H9 (cell line): ENCODE results near the gene KCNN3. TPM values are rescaled to one million over a fixed set of nuclear protein-coding genes. Genes with fewer than 3 reads are reported as not detected.

Experiments used
- DNase-seq: peaks from one replicate; pipeline ENCODE4 v3.0.0-alpha.2; 2017
- H2AFZ ChIP-seq: one replicate; pipeline ENCODE4 v1.6.1; 2013; ENCODE audit warnings: mild to moderate bottlenecking, low read length, control low read depth, moderate library complexity
- H2AK5ac ChIP-seq: 2 replicates; pipeline ENCODE4 v1.6.1; 2013; ENCODE audit warnings: low read length, control low read depth, mixed read lengths; ENCODE audit not compliant: insufficient read length
- H2BK120ac ChIP-seq: one replicate; pipeline ENCODE4 v1.6.1; 2013; ENCODE audit warnings: low read depth, mild to moderate bottlenecking, low read length, control low read depth, inconsistent platforms; ENCODE audit not compliant: poor library complexity, severe bottlenecking
- H2BK12ac ChIP-seq: 2 replicates; pipeline ENCODE4 v1.6.1; 2013; ENCODE audit warnings: low read length, control low read depth, mixed read lengths, low read depth; ENCODE audit not compliant: insufficient read length
- H2BK15ac ChIP-seq: 2 replicates; pipeline ENCODE4 v1.6.1; 2013; ENCODE audit warnings: low read depth, low read length, control low read depth
- H2BK20ac ChIP-seq: one replicate; pipeline ENCODE4 v1.6.1; 2013; ENCODE audit warnings: low read depth, mild to moderate bottlenecking, low read length, control low read depth, inconsistent platforms; ENCODE audit not compliant: poor library complexity, severe bottlenecking
- H2BK5ac ChIP-seq: 2 replicates; pipeline ENCODE4 v1.6.1; 2013; ENCODE audit warnings: low read length, control low read depth, mixed read lengths; ENCODE audit not compliant: insufficient read length
- H3K14ac ChIP-seq: 2 replicates; pipeline ENCODE4 v1.6.1; 2013; ENCODE audit warnings: low read length, control low read depth; ENCODE audit not compliant: insufficient read depth
- H3K18ac ChIP-seq: 2 replicates; pipeline ENCODE4 v1.6.1; 2013; ENCODE audit warnings: low read depth, mild to moderate bottlenecking, mixed read lengths, low read length, control low read depth; ENCODE audit not compliant: insufficient read length
- H3K23ac ChIP-seq: 2 replicates; pipeline ENCODE4 v1.6.1; 2013; ENCODE audit warnings: low read length, control low read depth, mixed read lengths, low read depth; ENCODE audit not compliant: insufficient read length
- H3K23me2 ChIP-seq: 2 replicates; pipeline ENCODE4 v1.6.1; 2013; ENCODE audit warnings: low read depth, mild to moderate bottlenecking, mixed read lengths, low read length, control low read depth; ENCODE audit not compliant: insufficient read length, poor library complexity, severe bottlenecking
- H3K27ac ChIP-seq: 2 replicates; pipeline ENCODE4 v1.5.1; 2013; ENCODE audit warnings: low read length, control low read depth, mixed read lengths, low read depth; ENCODE audit not compliant: insufficient read length
- H3K27me3 ChIP-seq: 2 replicates; pipeline ENCODE4 v1.6.1; 2013; ENCODE audit warnings: low read length, control low read depth, inconsistent platforms; ENCODE audit not compliant: insufficient read depth
- H3K4ac ChIP-seq: 2 replicates; pipeline ENCODE4 v1.6.1; 2013; ENCODE audit warnings: low read depth, mild to moderate bottlenecking, control low read depth, inconsistent platforms, low read length, moderate library complexity
- H3K4me1 ChIP-seq: 2 replicates; pipeline ENCODE4 v1.6.1; 2013; ENCODE audit warnings: low read length, control low read depth, inconsistent platforms; ENCODE audit not compliant: insufficient read depth
- H3K4me2 ChIP-seq: 2 replicates; pipeline ENCODE4 v1.6.1; 2013; ENCODE audit warnings: low read length, control low read depth, mixed read lengths; ENCODE audit not compliant: insufficient read length, insufficient read depth
- H3K56ac ChIP-seq: 2 replicates; pipeline ENCODE4 v1.6.1; 2013; ENCODE audit warnings: low read depth, mild to moderate bottlenecking, mixed read lengths, low read length, control low read depth; ENCODE audit not compliant: insufficient read length
- H3K79me1 ChIP-seq: 2 replicates; pipeline ENCODE4 v1.6.1; 2013; ENCODE audit warnings: low read depth, mild to moderate bottlenecking, moderate library complexity, low read length, control low read depth, inconsistent platforms; ENCODE audit not compliant: insufficient read depth, poor library complexity, severe bottlenecking
- H3K79me2 ChIP-seq: 2 replicates; pipeline ENCODE4 v1.6.1; 2013; ENCODE audit warnings: low read length, control low read depth, inconsistent platforms; ENCODE audit not compliant: insufficient read depth
- H3K9ac ChIP-seq: 2 replicates; pipeline ENCODE4 v1.6.1; 2013; ENCODE audit warnings: low read length, control low read depth, mixed read lengths; ENCODE audit not compliant: insufficient read length; ENCODE audit errors: extremely low read depth
- H3K9me3 ChIP-seq: one replicate; pipeline ENCODE4 v1.6.1; 2013; ENCODE audit warnings: low read depth, low read length, inconsistent platforms; ENCODE audit not compliant: control insufficient read depth
- H3T11ph ChIP-seq: one replicate; pipeline ENCODE4 v1.6.1; 2013; ENCODE audit warnings: mild to moderate bottlenecking, low read length, control low read depth, inconsistent platforms
- H4K20me1 ChIP-seq: one replicate; pipeline ENCODE4 v1.6.1; 2013; ENCODE audit not compliant: control insufficient read depth, insufficient read length, insufficient read depth
- H4K5ac ChIP-seq: 2 replicates; pipeline ENCODE4 v1.6.1; 2013; ENCODE audit warnings: low read depth, mild to moderate bottlenecking, mixed read lengths, low read length, control low read depth; ENCODE audit not compliant: insufficient read length
- H4K8ac ChIP-seq: replicated peaks from 2 replicates; pipeline ENCODE4 v1.6.1; 2013; ENCODE audit warnings: low read length, control low read depth, mixed read lengths, low read depth; ENCODE audit not compliant: insufficient read length
- H4K91ac ChIP-seq: 2 replicates; pipeline ENCODE4 v1.6.1; 2013; ENCODE audit warnings: low read depth, mild to moderate bottlenecking, moderate library complexity, mixed read lengths, low read length, control low read depth; ENCODE audit not compliant: insufficient read length
- H3K27ac Mint-ChIP-seq, 3 experiments: 2 replicates in 2 of 3; 3 replicates in 1 of 3; pipeline ENCODE4 v1.8.0; 2020 to 2021; ENCODE audit warnings: mixed read lengths in 3 of 3, mild to moderate bottlenecking in 1 of 3, moderate library complexity in 1 of 3
- H3K27me3 Mint-ChIP-seq: 2 replicates; pipeline ENCODE4 v1.8.0; 2021; ENCODE audit warnings: low read depth, mild to moderate bottlenecking, moderate library complexity, mixed read lengths
- H3K36me3 Mint-ChIP-seq, 3 experiments: 2 replicates in 2 of 3; 3 replicates in 1 of 3; pipeline ENCODE4 v1.8.0; 2020 to 2021; ENCODE audit warnings: low read depth in 3 of 3, mixed read lengths in 3 of 3; ENCODE audit not compliant: insufficient read depth in 1 of 3
- H3K4me1 Mint-ChIP-seq, 2 experiments: 2 replicates each; pipeline ENCODE4 v1.8.0; 2020; ENCODE audit warnings: mixed read lengths in 2 of 2
- H3K4me3 Mint-ChIP-seq, 2 experiments: 2 replicates in 1 of 2; 3 replicates in 1 of 2; pipeline ENCODE4 v1.8.0; 2020 to 2021; ENCODE audit warnings: mild to moderate bottlenecking in 2 of 2, mixed read lengths in 2 of 2, moderate library complexity in 1 of 2
- H3K9me3 Mint-ChIP-seq, 2 experiments: 2 replicates in 1 of 2; 3 replicates in 1 of 2; pipeline ENCODE4 v1.8.0; 2020; ENCODE audit warnings: mild to moderate bottlenecking in 2 of 2, mixed read lengths in 2 of 2, moderate library complexity in 1 of 2
- WGBS: extraction: QIAGEN DNeasy Blood & Tissue Kit; methylation state at CpG from one replicate; pipeline ENCODE4 v1.1.7; 2013; ENCODE audit warnings: missing lambda C conversion rate, low lambda C conversion rate, mixed read lengths; ENCODE audit not compliant: insufficient read length; ENCODE audit errors: extremely low coverage; 5-methylcytosine and 5-hydroxymethylcytosine counted together
- total RNA-seq: library from RNA; stranded (reverse); gene quantifications from 2 replicates; pipeline ENCODE4 v1.2.1, GENCODE V29; 2021
- TF ChIP-seq, protein P1 (sequence below): fragments of 200-600 bp; sonication (generic); conservative IDR thresholded peaks from 3 replicates; pipeline ENCODE4 v1.8.0; 2021; ENCODE audit warnings: antibody characterized with exemption, mild to moderate bottlenecking

Gene KCNN3
- total RNA-seq, 1 experiment from 2014 or later, result 0.83 TPM

DNA sequence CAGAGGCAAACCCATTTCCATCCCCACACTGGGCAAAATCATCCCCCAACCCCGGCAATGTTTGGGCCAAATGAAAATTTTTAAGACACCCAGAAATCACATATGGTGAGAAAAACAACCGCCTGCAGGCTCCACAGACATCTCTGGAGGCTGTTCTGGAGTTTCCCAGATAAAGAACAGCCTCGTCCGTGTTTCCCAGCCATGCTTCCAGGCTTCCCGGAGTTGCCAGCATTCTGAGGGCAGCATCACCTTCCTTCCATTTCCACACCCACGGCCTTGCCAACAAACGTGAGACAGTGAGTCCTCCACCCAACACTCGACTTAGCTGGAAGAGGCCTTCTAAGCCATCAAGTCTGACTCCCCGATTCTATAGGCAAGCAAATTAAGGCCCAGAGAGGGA is 36.9 kb downstream of the KCNN3 start:
- Mint-ChIP-seq H3K4me1 (peaks cover 0 to 15% of the 10 kb centered on the region in 2 experiments; a peak in 3 of 4 replicates), H3K9me3 (no peaks in the 10 kb centered on the region), H3K27ac (peak overlapping the region in 2 of 3 experiments; percentile 13 to 16; a peak in 3 of 7 replicates), H3K27me3 (peaks cover 2% of the 10 kb centered on the region), H3K4me3 (no peak overlapping the region), H3K36me3 (no peaks in the 10 kb centered on the region)
- Histone ChIP-seq H3K4ac (no peak overlapping the region), H2BK15ac (no peak overlapping the region), H2AFZ (no peak overlapping the region), H2BK120ac (no peak overlapping the region), H3K23me2 (no peaks in the 10 kb centered on the region), H3K4me2 (no peak overlapping the region), H4K8ac (no peak overlapping the region), H3K14ac (no peak overlapping the region), H3K27ac (no peak overlapping the region), H3K4me1 (no peaks in the 10 kb centered on the region), H3K9ac (no peak overlapping the region), H4K20me1 (no peaks in the 10 kb centered on the region), H2BK20ac (no peak overlapping the region), H3K79me2 (no peaks in the 10 kb centered on the region), H2BK5ac (no peak overlapping the region), H4K91ac (no peak overlapping the region), H3K23ac (no peak overlapping the region), H3K27me3 (no peaks in the 10 kb centered on the region), H3K18ac (no peak overlapping the region), H3K9me3 (no peaks in the 10 kb centered on the region), H3K79me1 (no peaks in the 10 kb centered on the region), H2AK5ac (no peak overlapping the region), H4K5ac (no peak overlapping the region), H2BK12ac (no peak overlapping the region), H3T11ph (no peak overlapping the region), H3K56ac (no peak overlapping the region)
- TF ChIP-seq, protein P1, sequence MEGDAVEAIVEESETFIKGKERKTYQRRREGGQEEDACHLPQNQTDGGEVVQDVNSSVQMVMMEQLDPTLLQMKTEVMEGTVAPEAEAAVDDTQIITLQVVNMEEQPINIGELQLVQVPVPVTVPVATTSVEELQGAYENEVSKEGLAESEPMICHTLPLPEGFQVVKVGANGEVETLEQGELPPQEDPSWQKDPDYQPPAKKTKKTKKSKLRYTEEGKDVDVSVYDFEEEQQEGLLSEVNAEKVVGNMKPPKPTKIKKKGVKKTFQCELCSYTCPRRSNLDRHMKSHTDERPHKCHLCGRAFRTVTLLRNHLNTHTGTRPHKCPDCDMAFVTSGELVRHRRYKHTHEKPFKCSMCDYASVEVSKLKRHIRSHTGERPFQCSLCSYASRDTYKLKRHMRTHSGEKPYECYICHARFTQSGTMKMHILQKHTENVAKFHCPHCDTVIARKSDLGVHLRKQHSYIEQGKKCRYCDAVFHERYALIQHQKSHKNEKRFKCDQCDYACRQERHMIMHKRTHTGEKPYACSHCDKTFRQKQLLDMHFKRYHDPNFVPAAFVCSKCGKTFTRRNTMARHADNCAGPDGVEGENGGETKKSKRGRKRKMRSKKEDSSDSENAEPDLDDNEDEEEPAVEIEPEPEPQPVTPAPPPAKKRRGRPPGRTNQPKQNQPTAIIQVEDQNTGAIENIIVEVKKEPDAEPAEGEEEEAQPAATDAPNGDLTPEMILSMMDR, result no peak
- no peak for DNase-seq
- no CpG with 5 or more reads among the region's 9 CpGs for WGBS
